Activated T-cell treated with anti-CD3 and anti-CD28 coated beads, Interleukin-2, amount 50 U/mL, for 24 hours (primary cell): ENCODE results near the gene CCNT2.
"Not testable (repeated sequence)": the region's sequence is repeated elsewhere in the genome, so short reads cannot be mapped to it uniquely, and the experiment has no call there.

ENCODE experiments used
- DNase-seq: peaks from one replicate; pipeline ENCODE4 v3.0.0-alpha.2; 2020
- H3K27ac Mint-ChIP-seq: 2 replicates; pipeline ENCODE4 v1.8.0; 2020; ENCODE audit warnings: mild to moderate bottlenecking, mixed read lengths
- H3K27me3 Mint-ChIP-seq: 2 replicates; pipeline ENCODE4 v1.8.0; 2020; ENCODE audit warnings: mixed read lengths
- H3K36me3 Mint-ChIP-seq: 2 replicates; pipeline ENCODE4 v1.8.0; 2020; ENCODE audit warnings: low read depth, mixed read lengths
- H3K4me1 Mint-ChIP-seq: 2 replicates; pipeline ENCODE4 v1.8.0; 2020; ENCODE audit warnings: low read depth, mixed read lengths
- H3K4me3 Mint-ChIP-seq: 2 replicates; pipeline ENCODE4 v1.8.0; 2020; ENCODE audit warnings: mild to moderate bottlenecking, moderate library complexity, mixed read lengths
- H3K9me3 Mint-ChIP-seq: 2 replicates; pipeline ENCODE4 v1.8.0; 2020; ENCODE audit warnings: mixed read lengths

CCNT2 gene

GRCh38 chr2:134976074-134976702, 57.6 kb downstream of the CCNT2 start:
- peaks cover 29% of the 10 kb centered on the region for H3K9me3 Mint-ChIP-seq
- peaks cover 14% of the 10 kb centered on the region for H3K36me3 Mint-ChIP-seq
- peaks cover 14% of the 10 kb centered on the region for H3K4me1 Mint-ChIP-seq
- H3K4me3 Mint-ChIP-seq = no peak overlapping the region
- no peak for DNase-seq
- no peak overlapping the region for H3K27ac Mint-ChIP-seq
- peaks cover 7% of the 10 kb centered on the region for H3K27me3 Mint-ChIP-seq

- H3K36me3 Mint-ChIP-seq = peaks cover 11% of the 10 kb centered on the region
- not testable (repeated sequence) for DNase-seq, H3K4me3 Mint-ChIP-seq, H3K27ac Mint-ChIP-seq, H3K27me3 Mint-ChIP-seq
- H3K9me3 Mint-ChIP-seq = peaks cover 23% of the 10 kb centered on the region
- H3K4me1 Mint-ChIP-seq = peaks cover 14% of the 10 kb centered on the region
These were observed 58.5 kb downstream of the CCNT2 start for GRCh38 chr2:134977104-134977503.

GRCh38 chr2:134979221-134979620, 60.6 kb downstream of the CCNT2 start:
- Mint-ChIP-seq H3K27ac (no peak overlapping the region), H3K9me3 (peaks cover 10% of the 10 kb centered on the region), H3K4me3 (no peak overlapping the region), H3K4me1 (peaks cover 3% of the 10 kb centered on the region), H3K36me3 (peaks cover 7% of the 10 kb centered on the region), H3K27me3 (peaks cover 7% of the 10 kb centered on the region)
- DNase-seq = no peak

GRCh38 chr2:134980639-134981038, 62.0 kb downstream of the CCNT2 start:
- Mint-ChIP-seq H3K4me1 (no peaks in the 10 kb centered on the region), H3K36me3 (no peaks in the 10 kb centered on the region), H3K27ac (no peak overlapping the region), H3K4me3 (no peak overlapping the region), H3K27me3 (peaks cover 7% of the 10 kb centered on the region), H3K9me3 (peaks cover 6% of the 10 kb centered on the region)
- DNase-seq = no peak

GRCh38 chr2:134982603-134983002, 64.0 kb downstream of the CCNT2 start:
- Mint-ChIP-seq H3K27me3 (peaks cover 7% of the 10 kb centered on the region), H3K4me3 (no peak overlapping the region), H3K27ac (no peak overlapping the region), H3K4me1 (no peaks in the 10 kb centered on the region), H3K9me3 (peaks cover 6% of the 10 kb centered on the region), H3K36me3 (no peaks in the 10 kb centered on the region)
- no peak for DNase-seq

DNA sequence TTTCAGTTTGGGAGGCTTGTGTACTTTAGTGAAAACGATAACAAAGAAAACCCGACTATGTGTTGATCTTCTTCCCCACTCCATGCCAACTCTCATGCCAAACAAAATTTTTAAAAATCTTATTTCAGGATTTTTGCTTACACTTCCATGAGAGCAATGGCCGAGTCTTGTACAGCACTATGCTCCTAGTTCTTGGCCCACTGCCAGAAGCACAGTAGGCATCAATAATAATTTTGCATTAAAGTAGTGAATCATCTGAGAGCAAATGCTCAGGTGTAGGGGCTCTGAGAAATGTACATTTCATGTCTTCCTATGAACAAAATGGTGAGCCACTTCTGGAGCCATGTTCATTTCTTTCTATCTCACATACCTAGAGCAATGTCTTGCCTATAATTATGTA, 66.4 kb downstream of the CCNT2 start:
- no peaks in the 10 kb centered on the region for H3K36me3 Mint-ChIP-seq
- no peak overlapping the region for H3K4me3 Mint-ChIP-seq
- no peak overlapping the region for H3K27ac Mint-ChIP-seq
- peaks cover 6% of the 10 kb centered on the region for H3K9me3 Mint-ChIP-seq
- H3K4me1 Mint-ChIP-seq = no peaks in the 10 kb centered on the region
- peaks cover 3% of the 10 kb centered on the region for H3K27me3 Mint-ChIP-seq
- no peak for DNase-seq

DNA sequence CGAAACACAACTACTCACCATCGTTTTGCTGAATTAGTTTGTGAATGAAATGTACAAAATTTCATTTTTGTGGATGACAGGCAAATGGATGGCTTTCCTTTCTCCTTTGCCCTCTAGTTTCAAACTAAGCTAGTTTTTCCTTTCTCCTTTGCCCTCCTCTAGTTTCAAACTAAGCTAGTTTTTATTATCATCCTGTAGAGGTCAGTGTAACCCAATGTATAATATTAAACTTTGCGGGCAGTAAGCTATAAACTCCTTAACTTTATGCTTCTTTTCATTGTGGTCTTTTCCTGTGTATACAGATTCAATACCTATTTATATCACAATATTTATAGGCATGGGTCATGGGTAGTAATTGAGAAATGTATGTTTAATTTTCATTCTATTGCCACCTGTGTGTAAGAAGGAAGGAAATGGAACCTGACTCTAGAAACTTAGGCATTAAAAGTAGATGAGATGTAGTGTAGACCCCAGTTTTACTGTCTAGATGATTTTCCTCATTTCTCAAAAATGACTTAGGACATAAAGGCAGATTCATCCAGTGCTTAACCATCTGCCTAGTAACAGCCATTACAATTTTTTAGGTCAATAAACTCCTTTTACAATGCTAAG, 70.5 kb downstream of the CCNT2 start:
- Mint-ChIP-seq H3K9me3 (peaks cover 6% of the 10 kb centered on the region), H3K27me3 (no peaks in the 10 kb centered on the region), H3K36me3 (no peaks in the 10 kb centered on the region), H3K4me1 (no peaks in the 10 kb centered on the region), H3K4me3 (no peak overlapping the region), H3K27ac (no peak overlapping the region)
- no peak for DNase-seq

GRCh38 chr2:134999521-134999920, 80.9 kb downstream of the CCNT2 start:
- Mint-ChIP-seq H3K27ac (no peak overlapping the region), H3K36me3 (no peaks in the 10 kb centered on the region), H3K4me3 (no peak overlapping the region), H3K27me3 (peaks cover 3% of the 10 kb centered on the region), H3K9me3 (no peaks in the 10 kb centered on the region), H3K4me1 (peaks cover 5% of the 10 kb centered on the region)
- no peak for DNase-seq

DNA sequence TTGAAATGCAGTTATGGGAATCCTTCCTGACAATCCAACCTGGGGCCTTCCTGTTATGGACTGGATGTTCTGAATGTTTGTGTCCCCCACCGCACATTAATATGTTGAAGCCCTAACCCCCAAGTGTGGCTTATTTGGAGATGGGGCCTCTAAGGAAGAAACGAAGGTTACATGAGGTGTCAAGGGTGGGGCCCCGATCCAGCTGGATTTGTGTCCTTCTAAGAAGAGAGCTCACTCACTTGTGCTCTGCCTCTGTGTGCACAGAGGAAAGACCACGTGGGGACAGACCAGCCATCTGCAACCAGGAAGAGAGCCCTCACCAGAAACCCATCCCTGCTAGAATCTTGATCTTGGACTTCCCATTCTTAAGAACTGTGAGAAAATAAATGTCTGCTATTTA, 84.2 kb downstream of the CCNT2 start:
- no peak overlapping the region for H3K4me3 Mint-ChIP-seq
- no peaks in the 10 kb centered on the region for H3K9me3 Mint-ChIP-seq
- H3K36me3 Mint-ChIP-seq = no peaks in the 10 kb centered on the region
- peaks cover 5% of the 10 kb centered on the region for H3K4me1 Mint-ChIP-seq
- peaks cover 13% of the 10 kb centered on the region for H3K27me3 Mint-ChIP-seq
- no peak for DNase-seq
- H3K27ac Mint-ChIP-seq = no peak overlapping the region

DNA sequence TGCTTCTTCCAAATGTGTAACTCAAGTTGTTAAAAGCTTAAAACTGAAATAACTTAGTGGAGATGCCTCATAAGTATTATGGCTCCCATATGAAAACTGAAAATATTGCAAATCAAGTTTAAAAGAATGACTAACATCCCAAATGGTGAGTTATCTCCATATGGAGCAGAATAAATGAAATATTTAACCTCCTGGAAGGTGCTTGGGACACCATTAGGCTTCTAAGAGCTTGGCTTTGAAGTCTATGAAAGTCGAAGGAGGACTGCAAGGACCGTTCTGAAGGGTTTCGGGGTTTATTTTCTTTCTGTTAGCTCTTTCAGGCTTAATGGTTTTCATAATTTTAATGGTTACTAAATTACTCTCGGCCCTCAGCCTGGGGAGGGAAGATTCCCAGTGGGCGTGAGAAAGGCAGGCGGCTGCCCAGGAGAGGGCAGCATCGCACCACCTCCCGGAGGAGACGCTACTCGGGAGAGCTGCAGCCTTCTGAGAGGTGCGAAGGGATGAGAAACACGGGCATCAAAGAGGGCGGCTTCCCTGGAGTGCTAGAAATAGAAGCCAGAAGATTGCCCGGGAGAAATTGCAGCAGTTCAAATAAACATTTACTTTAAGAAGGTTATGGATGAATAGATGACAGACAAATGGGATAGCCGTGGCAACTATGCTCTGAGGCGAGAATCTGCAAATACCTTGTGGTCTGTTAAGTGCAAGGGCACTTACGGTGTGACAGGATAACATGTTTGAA, 85.6 kb downstream of the CCNT2 start:
- H3K36me3 Mint-ChIP-seq = no peaks in the 10 kb centered on the region
- H3K4me3 Mint-ChIP-seq = no peak overlapping the region
- no peak overlapping the region for H3K27ac Mint-ChIP-seq
- H3K27me3 Mint-ChIP-seq = peaks cover 13% of the 10 kb centered on the region
- DNase-seq = peak; percentile 82
- no peaks in the 10 kb centered on the region for H3K9me3 Mint-ChIP-seq
- H3K4me1 Mint-ChIP-seq = peaks cover 5% of the 10 kb centered on the region

GRCh38 chr2:135005753-135006152, 87.1 kb downstream of the CCNT2 start:
- Mint-ChIP-seq H3K36me3 (no peaks in the 10 kb centered on the region), H3K4me3 (no peak overlapping the region)

More at GRCh38 chr2:135005753-135006152, 87.1 kb downstream of the CCNT2 start:
- H3K9me3 Mint-ChIP-seq = no peaks in the 10 kb centered on the region
- H3K27ac Mint-ChIP-seq = no peak overlapping the region
- peaks cover 13% of the 10 kb centered on the region for H3K27me3 Mint-ChIP-seq
- H3K4me1 Mint-ChIP-seq = peaks cover 11% of the 10 kb centered on the region
- DNase-seq = no peak
